T-helper 22 cell (primary cell): ENCODE results near the gene MEIS2.

Experiments
- DNase-seq: peaks from one replicate; pipeline ENCODE4 v3.0.0-alpha.2; 2020; ENCODE audit warnings: low read depth

MEIS2 gene

DNA sequence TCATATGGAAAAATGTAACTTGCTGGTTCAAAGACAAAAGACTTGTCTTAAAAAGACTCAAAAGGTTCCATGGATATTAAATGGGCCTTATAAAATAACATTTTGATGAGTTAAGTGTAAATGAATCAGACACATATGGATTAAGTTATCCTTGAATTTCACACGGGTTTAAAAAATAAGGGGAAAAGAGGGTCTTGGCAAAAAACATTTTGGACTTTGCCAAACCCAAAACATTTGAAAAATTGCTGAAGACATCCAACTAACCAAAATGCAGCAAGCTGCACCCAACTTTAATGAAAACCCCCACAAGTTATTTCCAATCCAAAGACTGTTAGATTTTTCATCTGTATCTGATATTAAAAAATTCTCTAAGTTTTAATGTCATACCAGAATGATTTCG, 200.7 kb downstream of the MEIS2 start:
- DNase-seq, result no peak

DNA sequence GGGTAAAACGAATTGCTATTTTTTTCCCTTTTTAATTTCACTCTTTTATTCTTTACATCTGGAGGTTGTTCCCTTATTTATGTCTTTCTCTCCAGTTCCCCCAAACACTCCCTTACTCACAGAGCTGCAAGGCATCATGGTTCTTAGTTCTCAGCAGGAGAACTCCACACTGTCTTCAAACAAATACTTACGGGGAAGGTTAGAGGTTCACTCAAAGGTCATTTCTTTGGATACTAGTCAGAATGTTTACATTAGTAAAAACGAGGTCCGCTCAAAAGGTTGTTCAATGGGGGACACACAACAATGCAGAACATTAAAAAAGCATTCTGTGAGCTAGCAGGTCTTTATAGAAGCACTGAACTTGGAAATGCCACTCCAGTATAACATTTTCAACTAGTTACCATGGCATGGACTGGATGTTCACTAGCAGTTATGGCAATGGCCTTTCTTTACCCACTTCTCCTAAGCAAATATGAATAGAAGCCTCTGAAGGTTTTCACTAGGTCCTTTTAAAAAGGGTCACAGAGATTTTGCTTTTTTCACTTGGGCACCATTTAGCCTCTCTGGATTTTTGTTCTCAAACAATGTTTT, 201.7 kb downstream of the MEIS2 start:
- no peak for DNase-seq

DNA sequence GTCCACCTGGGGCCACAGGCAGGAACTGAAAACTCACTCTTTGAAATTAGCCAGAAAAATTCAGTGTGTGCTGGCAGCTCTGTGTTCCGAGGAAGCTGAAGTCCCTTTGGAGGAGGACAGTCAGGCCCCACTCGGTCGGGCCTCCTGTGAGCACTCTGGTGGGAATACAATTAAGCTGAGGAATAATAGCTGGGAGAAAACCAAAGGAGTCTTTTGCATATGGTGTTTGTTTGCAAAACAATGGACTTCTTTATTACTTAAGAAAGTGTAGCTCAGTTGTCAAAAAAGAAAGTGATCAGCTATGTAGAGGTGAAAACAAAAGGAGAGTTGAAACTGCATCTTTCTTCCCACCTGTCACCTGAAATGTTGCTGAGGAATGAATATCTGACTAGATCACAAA, 202.5 kb downstream of the MEIS2 start:
- no peak for DNase-seq

DNA sequence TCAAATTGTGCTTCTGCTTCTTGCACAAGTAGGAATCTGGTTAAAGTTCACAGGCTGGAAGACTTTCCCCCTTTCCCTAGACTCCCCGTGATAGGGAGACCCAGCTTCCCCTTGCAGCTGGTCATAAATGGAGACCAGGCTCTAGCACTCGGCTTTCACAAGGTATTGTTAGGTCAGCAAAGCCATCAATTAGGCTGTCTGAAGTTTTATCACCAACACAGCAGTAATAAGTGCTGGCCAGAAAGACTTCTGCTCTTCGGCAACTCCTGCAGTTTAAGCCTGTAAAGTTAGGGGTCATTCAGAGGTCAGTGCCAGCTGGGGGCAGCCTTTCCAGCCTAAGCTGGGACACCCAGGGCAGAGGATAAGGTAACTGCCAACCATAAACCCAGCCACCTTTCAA, 203.4 kb downstream of the MEIS2 start:
- DNase-seq, result no peak

DNA sequence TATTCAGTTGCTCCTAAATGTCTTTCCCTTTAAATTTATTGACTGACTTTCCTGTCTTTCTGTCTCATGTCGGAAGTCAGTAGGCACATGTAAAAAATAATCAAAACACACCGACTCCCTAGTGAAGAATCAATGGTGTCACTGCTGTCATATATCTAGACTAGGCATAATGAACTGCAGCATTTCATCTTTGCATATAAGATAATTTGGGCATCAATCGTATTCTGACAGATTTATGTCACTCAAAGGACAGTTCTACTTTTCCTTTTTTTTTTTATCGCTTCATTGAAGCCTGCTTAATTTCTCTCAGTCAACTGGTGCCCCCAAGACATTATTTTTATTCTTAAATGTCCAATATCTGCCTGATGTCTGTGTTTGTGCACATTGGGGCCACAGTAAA, 206.3 kb downstream of the MEIS2 start:
- DNase-seq, result no peak

DNA sequence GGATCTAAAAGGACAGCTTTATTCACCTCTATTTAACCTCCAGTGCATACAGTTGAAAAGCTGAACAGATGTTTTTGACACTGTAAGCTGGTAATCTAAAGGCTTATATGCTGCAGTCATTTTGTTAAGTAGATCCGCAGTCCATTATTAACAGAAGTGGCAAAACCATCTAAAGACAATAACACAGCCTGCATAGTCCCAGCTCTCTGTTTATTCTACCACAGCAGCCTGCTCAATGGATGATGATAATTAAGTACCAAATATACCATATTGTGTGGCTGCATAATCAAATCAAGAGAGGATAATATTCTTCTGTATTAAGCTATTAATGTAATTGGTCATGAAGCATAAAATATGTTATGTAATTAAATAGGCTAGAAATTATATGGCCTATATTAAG, 207.1 kb downstream of the MEIS2 start:
- no peak for DNase-seq

DNA sequence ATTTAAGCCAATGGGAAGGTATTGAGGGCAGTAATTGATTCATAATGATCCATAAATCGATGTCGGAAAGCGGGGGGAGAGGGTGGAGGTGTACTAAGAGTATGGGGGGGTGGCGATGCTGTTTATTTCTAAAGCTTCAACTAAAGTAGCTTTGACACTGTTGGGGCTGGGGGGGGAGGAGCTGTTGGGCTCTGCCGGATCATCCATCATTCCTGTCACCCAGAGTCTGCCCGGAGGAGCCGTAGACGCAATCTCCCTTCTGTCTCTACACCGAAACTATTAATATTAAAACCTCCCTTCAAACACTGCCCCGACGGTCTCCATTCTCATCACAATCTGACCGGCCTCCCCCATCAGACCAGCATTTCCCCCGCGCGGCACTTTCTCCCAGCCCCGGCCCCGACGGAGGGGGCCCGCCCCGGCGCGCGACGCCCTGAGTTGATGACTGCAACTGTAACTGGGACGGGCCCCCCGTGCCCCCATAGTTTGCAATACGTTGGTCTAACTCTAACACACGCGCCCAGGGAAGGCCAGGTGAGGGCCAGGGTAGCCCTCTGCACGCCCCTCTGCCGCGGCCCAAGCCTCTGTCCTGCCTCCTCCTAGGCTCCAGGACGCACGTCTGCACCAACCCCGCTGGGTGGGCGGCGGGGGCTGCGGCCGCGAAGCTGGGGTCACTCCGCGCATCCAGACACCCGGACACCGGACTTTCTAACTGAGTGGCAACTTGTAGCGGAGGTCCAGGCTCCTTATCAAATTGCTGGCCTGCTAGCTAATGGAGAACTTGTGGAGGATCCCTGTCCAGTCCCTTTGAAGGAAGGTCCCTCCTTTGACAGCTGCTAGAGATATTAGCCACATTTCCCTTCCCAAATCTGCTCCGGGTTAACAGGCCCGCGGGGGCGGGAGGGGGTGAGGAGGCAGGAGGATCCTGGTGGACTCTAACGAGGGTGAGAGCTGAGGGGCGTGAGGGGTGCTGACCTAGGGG, 212.0 kb downstream of the MEIS2 start:
- DNase-seq, result no peak

DNA sequence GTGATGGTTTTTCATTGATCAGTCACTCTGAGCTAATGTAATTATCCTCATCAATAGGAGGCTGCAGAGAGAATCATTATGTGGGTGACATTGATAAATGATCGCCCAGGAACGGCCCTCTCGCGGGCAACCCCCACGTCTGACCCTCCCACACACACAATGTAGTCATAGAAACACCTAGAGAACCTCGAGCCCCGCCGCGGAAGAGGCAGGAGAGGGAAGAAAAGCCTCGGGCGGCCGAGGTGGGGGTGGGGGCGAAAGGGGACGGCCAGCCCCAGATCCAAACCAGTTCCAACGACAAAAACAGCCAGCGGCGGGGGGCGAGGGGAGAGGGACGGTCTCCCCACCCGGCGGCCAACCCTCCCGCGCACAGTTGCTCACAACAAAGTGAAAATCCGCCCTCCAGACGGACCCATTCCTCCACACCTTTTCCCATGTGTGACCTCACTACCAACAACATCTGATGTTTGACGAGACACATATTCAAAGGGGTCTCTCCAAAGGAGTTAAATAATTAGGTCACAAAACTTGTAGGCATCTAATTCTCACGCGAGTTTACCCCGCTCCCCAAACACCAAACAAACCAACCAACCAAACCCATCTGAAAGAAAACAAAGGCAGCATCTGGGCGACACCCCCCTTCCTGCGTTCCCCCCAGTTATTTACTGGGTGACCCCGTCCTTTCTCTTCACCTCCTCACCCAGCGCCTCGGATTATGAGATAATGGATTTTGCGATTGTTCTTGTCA, 213.0 kb downstream of the MEIS2 start:
- DNase-seq, result no peak

DNA sequence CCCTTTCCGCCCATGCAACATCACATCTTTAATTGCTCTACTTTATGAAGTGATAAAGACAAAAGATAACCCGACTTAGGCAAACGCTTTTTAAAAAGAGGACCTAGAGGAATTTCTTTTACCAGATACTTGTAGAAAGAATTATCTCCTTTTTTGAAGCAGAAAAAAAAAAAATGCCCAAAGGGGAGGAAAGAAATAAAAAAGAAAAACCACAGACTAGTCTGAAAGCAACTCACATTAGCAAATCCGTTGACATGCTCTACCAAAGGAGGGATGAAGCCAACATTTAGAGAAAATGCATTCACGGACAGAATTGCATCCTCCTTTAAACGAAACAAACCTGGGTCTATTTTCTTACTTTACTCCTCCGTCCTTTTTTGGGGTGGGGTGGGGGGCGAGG, 213.6 kb downstream of the MEIS2 start:
- DNase-seq, result no peak

DNA sequence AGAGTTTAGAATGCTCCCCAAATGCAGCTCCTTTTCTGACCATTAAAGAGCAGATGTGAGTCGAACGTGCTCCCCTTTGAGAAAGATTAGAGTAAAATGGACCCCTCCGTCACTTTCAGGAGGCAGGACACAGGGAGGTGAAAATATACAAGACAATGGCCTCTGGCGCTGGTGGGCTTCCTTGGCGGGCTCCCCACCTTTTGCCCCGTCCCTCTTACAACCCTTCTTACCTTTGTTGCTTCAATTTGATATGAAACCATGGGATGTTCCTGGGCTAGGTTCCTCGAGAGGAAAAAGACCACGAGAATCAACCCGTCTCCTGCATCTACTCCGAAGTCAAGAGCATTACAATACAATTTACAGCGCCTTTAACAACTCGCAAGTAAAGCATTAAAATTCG, 214.2 kb downstream of the MEIS2 start:
- DNase-seq, result no peak

DNA sequence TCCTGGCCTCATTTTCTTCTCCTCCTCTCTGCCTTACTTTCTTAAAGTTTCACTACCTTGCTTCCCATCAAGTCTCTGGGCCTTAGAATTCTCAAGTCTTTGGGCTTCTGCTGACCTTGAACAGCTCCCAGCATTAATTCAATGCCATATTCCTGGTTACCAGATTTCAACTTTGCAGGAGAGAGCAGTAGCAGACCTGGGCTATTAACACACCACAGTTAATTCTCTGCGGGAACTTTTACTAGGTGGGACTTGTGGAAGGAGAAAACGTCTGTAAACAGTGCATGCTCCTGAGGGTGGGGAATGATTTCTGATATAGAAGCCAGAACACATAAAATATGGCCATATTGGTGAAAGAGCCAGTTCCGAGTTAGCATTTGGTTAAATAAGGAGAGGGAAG, 214.6 kb downstream of the MEIS2 start:
- no peak for DNase-seq

DNA sequence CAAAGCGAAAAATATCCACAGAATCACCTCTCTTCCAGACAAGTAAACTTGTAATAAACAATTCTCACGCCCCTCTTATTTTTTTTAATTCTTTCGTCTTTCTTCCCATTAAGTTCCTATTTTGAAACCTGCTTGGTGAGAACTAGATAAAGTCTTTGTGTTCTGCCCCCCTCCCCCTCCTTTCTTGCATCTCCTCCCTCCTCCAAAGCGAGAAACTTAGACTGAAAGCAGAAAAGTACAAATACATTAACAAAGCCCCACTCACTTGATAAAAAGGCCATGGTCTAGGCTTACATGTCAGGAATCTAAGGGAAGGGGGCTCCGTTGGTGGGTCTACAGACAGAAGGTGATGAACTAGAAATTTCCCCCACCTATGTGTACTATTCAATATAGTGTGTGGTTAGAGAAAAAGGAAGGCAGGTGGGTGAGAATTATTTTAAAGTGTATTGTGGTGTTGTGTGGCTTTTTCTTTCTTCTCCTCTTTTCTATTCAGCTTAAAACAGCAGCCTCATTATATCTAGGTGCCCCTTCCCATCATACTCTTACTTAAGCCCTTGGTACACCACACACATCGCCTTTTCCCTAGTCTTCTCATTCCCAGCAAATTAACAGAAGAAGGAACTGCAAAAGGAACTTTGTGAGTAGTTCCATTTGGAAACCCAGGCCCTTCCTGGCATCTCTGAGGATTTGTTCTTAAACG, 215.3 kb downstream of the MEIS2 start:
- DNase-seq, result no peak

DNA sequence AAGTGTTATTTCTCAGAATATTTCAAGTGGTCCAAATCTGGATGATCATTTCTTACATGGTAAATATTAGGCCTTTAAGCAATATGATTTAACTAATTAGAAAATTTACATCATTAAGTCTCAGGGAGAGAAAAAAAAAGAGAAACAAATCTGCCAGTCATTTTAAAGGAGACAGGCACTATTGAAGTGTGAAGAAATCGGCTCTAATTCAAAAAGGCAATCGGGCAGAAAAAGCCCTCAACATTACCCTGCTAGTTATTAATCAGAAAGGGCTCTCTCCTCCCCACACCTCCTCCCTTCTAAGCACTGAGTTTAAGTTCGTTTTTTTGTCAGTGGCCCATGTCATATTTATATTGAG, 215.9 kb downstream of the MEIS2 start:
- DNase-seq, result no peak

DNA sequence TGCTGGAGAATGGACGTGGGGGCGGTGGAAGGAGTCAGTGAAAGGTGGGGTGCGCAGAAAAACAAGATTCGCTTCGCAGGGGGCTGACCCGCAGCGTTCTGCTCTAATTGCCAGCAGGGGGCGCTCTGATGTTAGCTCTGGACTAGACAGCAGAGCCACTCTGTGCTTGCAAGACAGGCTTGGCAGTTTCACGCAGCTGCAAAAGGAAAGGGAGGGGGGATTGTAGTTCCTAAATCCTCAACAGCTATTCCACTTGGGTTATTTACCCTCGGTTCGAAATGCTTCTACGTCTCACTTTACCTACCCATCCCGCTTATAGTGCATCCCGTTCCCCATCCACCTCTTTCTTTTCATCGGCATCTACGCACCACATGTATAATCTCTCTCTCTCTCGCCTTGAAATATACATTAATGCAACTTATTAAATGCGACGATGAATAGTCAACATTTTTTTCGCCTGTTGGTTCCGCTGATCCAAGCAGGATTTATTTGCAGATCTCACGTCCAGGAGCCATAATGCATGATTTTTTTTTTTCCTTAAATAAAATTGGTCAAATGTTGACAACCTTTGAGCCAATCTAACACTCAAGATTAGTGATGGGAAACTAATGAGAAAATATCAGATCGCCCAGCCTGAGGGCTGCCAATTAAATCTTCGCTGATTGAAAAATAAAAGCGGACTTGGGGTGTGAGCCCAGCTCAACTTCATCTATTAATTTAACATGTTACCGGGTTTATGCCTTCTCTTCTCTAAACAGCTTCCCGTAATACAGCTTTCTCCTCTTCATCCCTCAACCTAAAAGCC, 216.4 kb downstream of the MEIS2 start:
- DNase-seq, result no peak

DNA sequence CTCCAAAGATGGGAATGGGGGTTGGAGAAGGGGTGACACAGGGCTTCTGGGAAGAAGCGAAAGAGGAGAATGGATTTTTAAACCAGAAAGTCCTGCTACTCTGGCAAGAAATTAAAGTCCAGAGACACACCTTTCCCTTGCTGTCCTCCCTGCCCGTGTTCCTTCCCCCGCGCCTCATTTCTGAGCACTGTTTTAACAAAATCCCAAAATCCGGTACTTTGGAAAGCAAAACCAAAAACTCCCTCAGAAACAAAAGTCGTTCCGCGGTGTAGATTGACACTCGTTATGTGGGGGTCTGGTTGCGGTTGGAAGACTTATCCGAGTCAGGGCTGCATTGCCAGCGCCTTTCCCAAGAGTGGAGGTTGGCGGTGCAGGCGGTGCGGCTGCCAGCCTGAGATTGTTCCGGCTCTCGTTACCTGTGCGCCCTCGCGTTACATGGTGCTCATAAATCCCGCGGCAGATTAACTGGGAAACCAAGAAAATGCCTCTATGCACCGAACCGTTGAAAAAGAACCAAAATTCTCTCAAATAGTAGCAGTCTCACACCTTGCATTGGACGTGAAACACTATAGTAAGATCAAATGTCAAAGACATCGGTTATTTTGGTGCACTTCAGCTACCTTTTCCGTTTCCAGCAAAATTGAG, 217.7 kb downstream of the MEIS2 start:
- DNase-seq, result no peak

DNA sequence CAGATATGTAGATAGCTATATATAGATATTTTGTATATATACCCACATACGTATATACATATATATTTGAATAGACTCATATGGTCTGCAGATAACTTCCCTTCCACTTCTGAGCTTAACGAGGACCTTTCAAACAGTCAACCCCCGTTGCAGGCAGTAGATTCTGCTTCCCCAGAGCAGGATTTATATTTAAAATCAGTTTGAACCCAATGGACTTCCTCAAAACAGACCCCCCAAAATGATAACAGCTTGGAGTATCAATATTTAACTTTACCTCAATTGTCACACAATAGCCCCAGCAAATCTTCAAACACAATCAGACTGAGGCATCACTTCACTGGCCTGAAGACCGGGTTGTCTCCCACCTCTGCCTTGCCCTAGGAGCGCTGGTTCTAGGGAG, 218.3 kb downstream of the MEIS2 start:
- DNase-seq, result no peak

DNA sequence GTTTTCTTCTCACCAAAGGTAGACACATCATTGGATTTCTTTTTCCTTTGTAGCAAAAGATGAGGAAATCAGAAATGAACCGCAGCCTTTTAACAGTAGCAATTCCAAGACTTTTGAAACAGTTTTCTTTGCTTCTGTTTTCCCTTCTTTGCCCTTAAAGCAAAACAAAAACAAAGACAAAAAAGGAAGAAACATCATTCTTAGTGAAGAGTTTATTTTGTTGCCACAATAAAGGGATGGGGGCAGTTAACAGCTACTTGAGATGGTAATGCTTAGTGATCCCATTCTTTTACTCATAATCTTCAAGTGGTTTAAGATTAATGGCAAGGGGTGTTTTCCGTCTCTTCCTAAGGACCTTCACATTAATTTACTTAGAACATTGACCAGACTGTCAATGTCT, 218.8 kb downstream of the MEIS2 start:
- DNase-seq, result no peak

DNA sequence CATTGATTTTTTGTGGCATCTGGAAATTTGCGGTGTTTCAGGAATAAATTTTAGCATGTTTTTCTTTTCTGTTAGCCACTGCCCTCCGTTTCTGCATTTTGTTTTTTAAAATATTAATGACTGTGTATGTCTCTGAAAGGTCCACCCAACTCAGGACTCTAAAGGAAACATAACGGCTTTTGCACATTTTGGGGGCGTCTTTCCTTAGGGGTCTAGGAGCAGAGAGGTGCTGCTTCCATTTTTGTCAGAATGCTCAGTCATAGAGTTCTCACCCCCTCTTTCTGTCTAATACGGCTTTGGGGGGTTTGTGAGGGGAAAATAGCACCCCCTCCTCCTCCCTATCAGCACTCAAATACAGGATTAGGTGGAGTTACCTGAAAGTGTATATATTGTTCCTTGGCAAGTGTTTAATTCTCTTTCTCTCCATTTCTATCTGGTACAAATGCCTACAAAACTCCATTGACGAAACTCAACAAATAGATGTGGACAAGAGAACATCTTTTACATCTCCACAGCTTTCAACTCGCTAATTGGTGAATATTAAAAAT, 219.4 kb downstream of the MEIS2 start:
- no peak for DNase-seq

DNA sequence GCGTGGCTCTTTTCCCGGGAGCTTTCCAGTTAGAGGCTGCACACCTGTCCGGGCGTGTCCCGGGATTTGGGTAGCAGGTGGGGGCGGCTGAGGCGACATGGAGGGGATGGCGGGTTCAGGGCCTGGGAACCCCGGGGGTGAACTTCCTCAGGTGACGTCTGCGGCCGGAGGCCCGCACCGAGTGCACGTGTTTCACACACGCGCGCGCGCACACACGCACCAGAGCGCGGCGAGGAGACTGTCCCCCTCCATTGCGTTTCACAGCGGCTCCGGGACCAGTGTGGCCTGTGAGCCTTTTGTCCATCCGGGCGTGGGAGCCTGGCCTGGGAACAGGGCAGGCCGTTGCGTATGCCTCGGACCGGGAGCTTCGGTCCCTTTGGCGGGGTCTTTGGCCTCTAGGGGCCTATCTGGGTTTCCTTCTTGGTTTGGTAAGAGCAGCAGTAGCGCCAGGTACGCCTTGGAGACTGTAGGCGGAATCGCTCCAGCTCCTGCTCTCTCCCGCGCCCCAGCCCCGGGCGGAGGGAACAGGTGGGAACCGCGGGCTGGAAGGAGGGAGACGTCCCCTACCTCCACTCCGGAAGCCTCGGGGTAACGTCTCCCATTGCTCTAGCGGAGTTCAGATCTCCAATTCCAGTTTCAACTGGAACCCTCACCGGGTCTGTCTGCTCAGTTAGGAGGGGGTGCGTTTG, 220.0 kb downstream of the MEIS2 start:
- no peak for DNase-seq

DNA sequence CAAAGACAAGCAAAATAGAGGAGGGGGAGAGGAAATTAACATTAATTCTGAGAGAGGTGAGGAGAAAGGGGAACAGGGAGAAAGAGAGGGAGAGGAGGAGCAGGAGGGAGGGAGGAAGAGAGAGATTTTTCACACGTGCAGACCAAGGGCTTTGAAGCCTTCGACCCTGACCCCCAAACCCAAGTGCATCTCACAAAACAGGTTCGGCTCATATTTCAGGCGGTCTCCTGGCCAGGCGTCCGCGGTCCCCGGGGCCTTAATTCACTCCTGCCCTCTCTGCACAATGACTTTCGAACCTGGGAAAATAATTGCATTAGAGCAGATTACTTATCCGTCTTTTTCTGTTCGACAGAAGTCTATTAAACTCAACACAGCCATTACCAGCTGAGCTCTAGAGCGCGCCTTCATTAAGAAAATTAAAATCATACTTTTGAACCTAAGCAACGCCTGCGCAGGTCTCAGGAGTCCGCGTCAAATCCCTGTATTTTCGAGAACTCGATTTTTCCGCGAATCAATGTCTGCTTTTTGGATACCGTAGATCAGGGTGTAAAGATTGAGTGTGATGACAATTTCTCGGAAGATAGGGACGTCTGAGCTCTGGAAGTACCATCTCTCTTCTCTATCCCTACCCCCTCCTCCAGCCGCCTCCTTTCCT, 220.7 kb downstream of the MEIS2 start:
- DNase-seq, result no peak
